Loucy (cell line): ENCODE data around the gene SLC22A23.

Source experiments
- H2AFZ ChIP-seq: fragments of 200-600 bp; sonication (generic); 2 replicates; pipeline ENCODE4 v1.6.0; 2016; ENCODE audit warnings: antibody characterized with exemption, mild to moderate bottlenecking, low read length, moderate library complexity
- H3F3A ChIP-seq: fragments of 200-600 bp; 2 replicates; pipeline ENCODE4 v1.6.0; 2016; ENCODE audit warnings: antibody characterized with exemption, low read depth, mild to moderate bottlenecking
- H3K27me3 ChIP-seq: fragments of 200-600 bp; sonication (generic); 2 replicates; pipeline ENCODE4 v1.6.1; 2014; ENCODE audit warnings: low read length, mild to moderate bottlenecking; ENCODE audit not compliant: insufficient read depth, poor library complexity, severe bottlenecking
- H3K36me3 ChIP-seq: fragments of 200-600 bp; sonication (generic); 2 replicates; pipeline ENCODE4 v1.6.1; 2016; ENCODE audit warnings: low read length; ENCODE audit not compliant: insufficient read depth
- H3K4me1 ChIP-seq: fragments of 200-600 bp; sonication (generic); 2 replicates; pipeline ENCODE4 v1.5.1; 2014; ENCODE audit warnings: low read length, mild to moderate bottlenecking; ENCODE audit not compliant: insufficient read depth, poor library complexity, severe bottlenecking
- H3K4me2 ChIP-seq: fragments of 200-600 bp; sonication (generic); 2 replicates; pipeline ENCODE4 v1.6.0; 2014; ENCODE audit warnings: antibody characterized with exemption, low read length, low read depth, mild to moderate bottlenecking; ENCODE audit not compliant: poor library complexity, severe bottlenecking
- H3K4me3 ChIP-seq: fragments of 200-600 bp; sonication (generic); 2 replicates; pipeline ENCODE4 v1.5.1; 2014; ENCODE audit warnings: low read length, mild to moderate bottlenecking, mixed read lengths; ENCODE audit not compliant: poor library complexity, severe bottlenecking
- H3K79me2 ChIP-seq: fragments of 200-600 bp; sonication (generic); 2 replicates; pipeline ENCODE4 v1.6.1; 2014; ENCODE audit warnings: low read length; ENCODE audit not compliant: insufficient read depth
- H3K9ac ChIP-seq: fragments of 200-600 bp; sonication (generic); 2 replicates; pipeline ENCODE4 v1.6.0; 2014; ENCODE audit warnings: mild to moderate bottlenecking, low read depth, low read length, moderate library complexity; ENCODE audit not compliant: poor library complexity, severe bottlenecking
- H3K9me2 ChIP-seq: fragments of 200-600 bp; sonication (generic); replicated peaks from 2 replicates; pipeline ENCODE4 v1.6.1; 2016; ENCODE audit warnings: low read depth, low read length, mixed read lengths
- H3K9me3 ChIP-seq: fragments of 200-600 bp; sonication (generic); 2 replicates; pipeline ENCODE4 v1.6.1; 2014; ENCODE audit warnings: mild to moderate bottlenecking, antibody characterized with exemption, low read length, low read depth; ENCODE audit not compliant: insufficient read depth
- H4K20me1 ChIP-seq: fragments of 200-600 bp; sonication (generic); 2 replicates; pipeline ENCODE4 v1.6.0; 2014; ENCODE audit warnings: antibody characterized with exemption, low read length, mild to moderate bottlenecking; ENCODE audit not compliant: insufficient read depth, poor library complexity, severe bottlenecking
- EZH2phosphoT487 ChIP-seq: fragments of 200-600 bp; IDR thresholded peaks from 2 replicates; pipeline ENCODE4 v1.6.1; 2018; ENCODE audit warnings: antibody characterized with exemption, mild to moderate bottlenecking, moderate library complexity, borderline replicate concordance
- TF ChIP-seq, protein P1 (sequence below): fragments of 200-600 bp; sonication (generic); conservative IDR thresholded peaks from 2 replicates; pipeline ENCODE4 v1.5.1; 2014; ENCODE audit warnings: mild to moderate bottlenecking, antibody characterized with exemption, low read length

SLC22A23 gene

GRCh38 chr6:3323148-3323547 lies 133.7 kb downstream of the SLC22A23 start:
- TF ChIP-seq, protein P1, sequence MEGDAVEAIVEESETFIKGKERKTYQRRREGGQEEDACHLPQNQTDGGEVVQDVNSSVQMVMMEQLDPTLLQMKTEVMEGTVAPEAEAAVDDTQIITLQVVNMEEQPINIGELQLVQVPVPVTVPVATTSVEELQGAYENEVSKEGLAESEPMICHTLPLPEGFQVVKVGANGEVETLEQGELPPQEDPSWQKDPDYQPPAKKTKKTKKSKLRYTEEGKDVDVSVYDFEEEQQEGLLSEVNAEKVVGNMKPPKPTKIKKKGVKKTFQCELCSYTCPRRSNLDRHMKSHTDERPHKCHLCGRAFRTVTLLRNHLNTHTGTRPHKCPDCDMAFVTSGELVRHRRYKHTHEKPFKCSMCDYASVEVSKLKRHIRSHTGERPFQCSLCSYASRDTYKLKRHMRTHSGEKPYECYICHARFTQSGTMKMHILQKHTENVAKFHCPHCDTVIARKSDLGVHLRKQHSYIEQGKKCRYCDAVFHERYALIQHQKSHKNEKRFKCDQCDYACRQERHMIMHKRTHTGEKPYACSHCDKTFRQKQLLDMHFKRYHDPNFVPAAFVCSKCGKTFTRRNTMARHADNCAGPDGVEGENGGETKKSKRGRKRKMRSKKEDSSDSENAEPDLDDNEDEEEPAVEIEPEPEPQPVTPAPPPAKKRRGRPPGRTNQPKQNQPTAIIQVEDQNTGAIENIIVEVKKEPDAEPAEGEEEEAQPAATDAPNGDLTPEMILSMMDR = no peak
- TF ChIP-seq EZH2phosphoT487 = no peak
- no peak overlapping the region for H3K4me2 ChIP-seq

DNA sequence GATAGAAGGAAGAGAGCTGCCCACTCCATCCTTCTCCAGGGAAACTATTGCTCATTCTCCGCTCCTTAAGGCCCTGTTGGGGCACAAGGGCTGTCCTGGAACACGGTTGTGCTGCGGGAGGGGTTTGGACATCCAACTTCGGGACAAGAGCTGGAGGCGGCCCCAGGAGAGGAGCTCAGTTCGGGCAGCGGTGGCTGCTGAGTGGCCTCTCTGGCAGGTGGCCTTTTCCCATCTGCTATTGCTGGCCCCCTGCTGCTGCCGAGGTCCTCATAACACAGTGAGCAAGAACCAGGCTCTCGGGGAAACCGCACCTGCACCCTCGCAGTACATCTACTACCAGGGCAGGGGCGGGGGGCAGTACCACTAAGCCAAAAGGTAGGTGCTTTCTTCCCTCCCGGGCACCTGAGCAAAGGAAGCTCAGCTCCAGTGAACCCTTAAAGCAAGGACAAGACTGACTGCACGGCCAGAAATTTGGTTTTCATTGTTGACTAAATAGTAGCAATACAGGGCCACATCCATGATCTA lies 134.4 kb downstream of the SLC22A23 start:
- H3K9me2 ChIP-seq = no peaks in the 10 kb centered on the region
- no peaks in the 10 kb centered on the region for H4K20me1 ChIP-seq
- H3K36me3 ChIP-seq = no peaks in the 10 kb centered on the region
- no peak overlapping the region for H3K4me3 ChIP-seq
- no peak overlapping the region for H3K9ac ChIP-seq
- no peaks in the 10 kb centered on the region for H3F3A ChIP-seq
- H2AFZ ChIP-seq = no peak overlapping the region
- TF ChIP-seq, protein P1 = no peak
- no peak for TF ChIP-seq EZH2phosphoT487
- H3K4me1 ChIP-seq = peaks cover 28% of the 10 kb centered on the region
- no peaks in the 10 kb centered on the region for H3K27me3 ChIP-seq
- no peaks in the 10 kb centered on the region for H3K9me3 ChIP-seq
- no peak overlapping the region for H3K4me2 ChIP-seq
- H3K79me2 ChIP-seq = no peaks in the 10 kb centered on the region

More at GRCh38 chr6:3323148-3323547, 133.7 kb downstream of the SLC22A23 start:
- no peaks in the 10 kb centered on the region for H3F3A ChIP-seq
- no peaks in the 10 kb centered on the region for H3K79me2 ChIP-seq
- H3K9me2 ChIP-seq = no peaks in the 10 kb centered on the region
- H3K27me3 ChIP-seq = no peaks in the 10 kb centered on the region
- H3K9me3 ChIP-seq = no peaks in the 10 kb centered on the region
- no peak overlapping the region for H3K4me3 ChIP-seq
- no peak overlapping the region for H3K9ac ChIP-seq
- peaks cover 22% of the 10 kb centered on the region for H3K4me1 ChIP-seq
- no peak overlapping the region for H2AFZ ChIP-seq
- H4K20me1 ChIP-seq = no peaks in the 10 kb centered on the region
- H3K36me3 ChIP-seq = no peaks in the 10 kb centered on the region

DNA sequence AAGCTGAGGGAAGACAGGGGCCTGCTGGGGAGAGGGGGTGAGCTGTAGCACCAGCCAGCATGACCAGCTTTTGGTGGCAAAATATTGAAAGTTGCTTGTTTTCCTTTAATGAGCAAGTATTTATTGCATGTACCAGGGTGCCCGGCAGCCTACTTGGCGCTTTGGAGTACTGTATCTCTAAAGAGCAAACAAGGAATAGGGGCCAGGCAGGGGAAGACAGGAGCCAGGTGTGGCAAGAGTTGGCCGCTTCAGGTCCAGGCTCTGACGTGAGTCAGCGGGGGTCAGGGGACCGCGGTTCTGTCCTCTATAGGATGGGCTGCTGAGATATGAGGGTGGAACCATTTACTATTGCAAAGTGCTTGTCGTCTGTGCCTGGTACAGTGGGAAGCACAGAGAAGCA lies 135.0 kb downstream of the SLC22A23 start:
- Histone ChIP-seq H3K9me3 (no peaks in the 10 kb centered on the region), H3K79me2 (no peaks in the 10 kb centered on the region), H3K4me3 (no peak overlapping the region), H3K36me3 (no peaks in the 10 kb centered on the region), H3K4me1 (peaks cover 28% of the 10 kb centered on the region), H3K27me3 (no peaks in the 10 kb centered on the region), H4K20me1 (no peaks in the 10 kb centered on the region), H3K9ac (no peak overlapping the region), H3K9me2 (no peaks in the 10 kb centered on the region), H3F3A (no peaks in the 10 kb centered on the region), H2AFZ (no peak overlapping the region), H3K4me2 (no peak overlapping the region)
- no peak for TF ChIP-seq EZH2phosphoT487
- TF ChIP-seq, protein P1 = no peak
